ENCODE measurements around the gene DNLZ. TPM values are rescaled to one million over a fixed set of nuclear protein-coding genes. Genes with fewer than 3 reads are reported as not detected.

DNLZ gene
- total RNA-seq, 1 experiment from 2014 or later, result 20.2 TPM

GRCh38 chr9:136332482-136332983 is 31.0 kb downstream of the DNLZ start:
- Histone ChIP-seq H3K4me3 (ENCODE audit: insufficient read depth, low read depth, low read length) (no peak overlapping the region), H3K36me3 (replicated peaks; ENCODE audit: control insufficient read depth, insufficient read depth, low read length) (no peaks in the 10 kb centered on the region), H3K27me3 (ENCODE audit: control insufficient read depth, insufficient read depth, low read length) (no peaks in the 10 kb centered on the region)
- DNase-seq, result no peak

- peak; percentile 72 for DNase-seq
- no peak overlapping the region for H3K4me3 ChIP-seq (ENCODE audit: insufficient read depth, low read depth, low read length)
- H3K36me3 ChIP-seq (replicated peaks; ENCODE audit: control insufficient read depth, insufficient read depth, low read length), result no peaks in the 10 kb centered on the region
- H3K27me3 ChIP-seq (ENCODE audit: control insufficient read depth, insufficient read depth, low read length), result no peaks in the 10 kb centered on the region
These were observed 31.7 kb downstream of the DNLZ start for GRCh38 chr9:136331556-136332481.

GRCh38 chr9:136331030-136331429 is 32.5 kb downstream of the DNLZ start:
- Histone ChIP-seq H3K27me3 (ENCODE audit: control insufficient read depth, insufficient read depth, low read length) (no peaks in the 10 kb centered on the region), H3K4me3 (ENCODE audit: insufficient read depth, low read depth, low read length) (no peak overlapping the region), H3K36me3 (replicated peaks; ENCODE audit: control insufficient read depth, insufficient read depth, low read length) (no peaks in the 10 kb centered on the region)
- no peak for DNase-seq

- Histone ChIP-seq H3K4me3 (ENCODE audit: insufficient read depth, low read depth, low read length) (no peak overlapping the region), H3K36me3 (replicated peaks; ENCODE audit: control insufficient read depth, insufficient read depth, low read length) (no peaks in the 10 kb centered on the region), H3K27me3 (ENCODE audit: control insufficient read depth, insufficient read depth, low read length) (no peaks in the 10 kb centered on the region)
- DNase-seq, result no peak
These were observed 33.0 kb downstream of the DNLZ start for GRCh38 chr9:136330406-136330990.

- Histone ChIP-seq H3K4me3 (ENCODE audit: insufficient read depth, low read depth, low read length) (no peak overlapping the region), H3K36me3 (replicated peaks; ENCODE audit: control insufficient read depth, insufficient read depth, low read length) (no peaks in the 10 kb centered on the region), H3K27me3 (ENCODE audit: control insufficient read depth, insufficient read depth, low read length) (no peaks in the 10 kb centered on the region)
- DNase-seq, result no peak
These were observed 33.7 kb downstream of the DNLZ start for GRCh38 chr9:136329636-136330405.

- H3K36me3 ChIP-seq (replicated peaks; ENCODE audit: control insufficient read depth, insufficient read depth, low read length), result no peaks in the 10 kb centered on the region
- H3K27me3 ChIP-seq (ENCODE audit: control insufficient read depth, insufficient read depth, low read length), result no peaks in the 10 kb centered on the region
- no peak for DNase-seq
- H3K4me3 ChIP-seq (ENCODE audit: insufficient read depth, low read depth, low read length), result no peak overlapping the region
These were observed 34.3 kb downstream of the DNLZ start for GRCh38 chr9:136329211-136329627.

GRCh38 chr9:136328622-136329041 is 34.9 kb downstream of the DNLZ start:
- Histone ChIP-seq H3K27me3 (ENCODE audit: control insufficient read depth, insufficient read depth, low read length) (no peaks in the 10 kb centered on the region), H3K4me3 (ENCODE audit: insufficient read depth, low read depth, low read length) (no peak overlapping the region; the same call in 1 of the 2 replicates), H3K36me3 (replicated peaks; ENCODE audit: control insufficient read depth, insufficient read depth, low read length) (no peaks in the 10 kb centered on the region)
- peak; percentile 88 for DNase-seq

- Histone ChIP-seq H3K27me3 (ENCODE audit: control insufficient read depth, insufficient read depth, low read length) (no peaks in the 10 kb centered on the region), H3K36me3 (replicated peaks; ENCODE audit: control insufficient read depth, insufficient read depth, low read length) (no peaks in the 10 kb centered on the region), H3K4me3 (ENCODE audit: insufficient read depth, low read depth, low read length) (peak overlapping the region; percentile 41)
- peak; percentile 81 for DNase-seq
These were observed 35.4 kb downstream of the DNLZ start for GRCh38 chr9:136328011-136328621.

GRCh38 chr9:136327304-136327974 is 36.1 kb downstream of the DNLZ start, which contains the start of gene GPSM1:
TSS of gene GPSM1 (plus strand) at chr9:136327539. CDS start at chr9:136327696, 157 bp downstream.
- Histone ChIP-seq H3K4me3 (ENCODE audit: insufficient read depth, low read depth, low read length) (peak within 1 kb of the TSS; percentile 41), H3K27me3 (ENCODE audit: control insufficient read depth, insufficient read depth, low read length) (no peaks in the 10 kb centered on the region), H3K36me3 (replicated peaks; ENCODE audit: control insufficient read depth, insufficient read depth, low read length) (no peaks in the 10 kb centered on the region)
- peak; percentile 95 for DNase-seq

GRCh38 chr9:136326761-136327303 is 36.7 kb downstream of the DNLZ start:
- no peaks in the 10 kb centered on the region for H3K36me3 ChIP-seq (replicated peaks; ENCODE audit: control insufficient read depth, insufficient read depth, low read length)
- peak overlapping the region; percentile 27 for H3K4me3 ChIP-seq (ENCODE audit: insufficient read depth, low read depth, low read length)
- no peak for DNase-seq
- H3K27me3 ChIP-seq (ENCODE audit: control insufficient read depth, insufficient read depth, low read length), result no peaks in the 10 kb centered on the region

- H3K27me3 ChIP-seq (ENCODE audit: control insufficient read depth, insufficient read depth, low read length), result no peaks in the 10 kb centered on the region
- no peaks in the 10 kb centered on the region for H3K36me3 ChIP-seq (replicated peaks; ENCODE audit: control insufficient read depth, insufficient read depth, low read length)
- H3K4me3 ChIP-seq (ENCODE audit: insufficient read depth, low read depth, low read length), result no peak overlapping the region
- peak; percentile 90 for DNase-seq
These were observed 37.3 kb downstream of the DNLZ start for GRCh38 chr9:136326061-136326760.

- H3K36me3 ChIP-seq (replicated peaks; ENCODE audit: control insufficient read depth, insufficient read depth, low read length), result no peaks in the 10 kb centered on the region
- H3K27me3 ChIP-seq (ENCODE audit: control insufficient read depth, insufficient read depth, low read length), result no peaks in the 10 kb centered on the region
- no peak for DNase-seq
- H3K4me3 ChIP-seq (ENCODE audit: insufficient read depth, low read depth, low read length), result no peak overlapping the region
These were observed 38.2 kb downstream of the DNLZ start for GRCh38 chr9:136325358-136325757.

Data from H7 (cell line).